ENCODE measurements around the gene FLVCR2. TPM values are rescaled to one million over a fixed set of nuclear protein-coding genes. Genes with fewer than 3 reads are reported as not detected.

FLVCR2 gene
- total and polyA plus RNA-seq, 2 of the 13 experiments (the other 11 are each of a cell fraction or from before 2014, with no cell fraction given) = 9.9 to 10.5 TPM

DNA sequence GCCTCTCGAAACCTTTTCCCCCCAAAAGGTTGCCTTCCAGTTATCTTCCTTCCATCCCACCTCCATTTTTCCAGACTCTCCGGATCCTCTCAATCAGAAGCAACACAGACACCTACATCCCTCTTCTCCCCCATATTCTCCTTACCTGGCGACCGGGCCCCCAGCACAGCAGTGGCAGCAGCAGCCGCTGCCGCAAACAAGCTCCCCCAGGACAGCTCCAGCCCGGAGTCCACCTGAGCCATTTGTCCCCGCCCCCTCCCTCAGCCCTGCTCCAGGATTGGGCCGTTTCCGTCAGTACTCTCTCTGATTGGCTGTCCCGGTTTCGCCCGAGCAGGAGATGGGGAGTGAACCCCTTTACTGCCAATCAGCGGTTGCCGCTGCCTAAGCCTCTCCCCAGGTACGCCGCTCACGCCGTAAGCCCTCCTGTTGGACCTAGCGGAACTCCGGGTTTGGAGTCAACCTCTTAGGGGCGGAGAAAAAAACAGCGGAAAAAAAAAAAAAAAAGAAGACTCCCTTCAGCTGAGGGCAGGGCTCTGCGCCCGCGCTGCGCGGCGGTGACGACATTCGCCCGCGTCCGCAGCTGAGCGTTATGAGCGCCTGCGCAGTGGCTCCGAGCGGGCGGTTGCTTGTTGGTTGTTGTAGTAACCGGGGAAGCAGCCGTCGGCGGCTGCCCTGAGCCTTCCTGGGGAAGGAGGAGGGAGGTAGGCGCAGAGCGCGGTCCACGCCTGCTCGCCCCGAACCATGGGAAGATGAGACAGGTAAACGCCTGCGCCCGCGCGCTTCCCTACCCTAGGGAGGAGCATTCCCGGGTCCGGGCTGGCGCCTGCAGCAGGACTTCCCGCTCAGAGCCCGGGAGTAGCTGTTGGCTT, 82.4 kb downstream of the FLVCR2 start, which contains the start of the genes ERG28 and TTLL5 (continued):
- TF ChIP-seq, protein P1, sequence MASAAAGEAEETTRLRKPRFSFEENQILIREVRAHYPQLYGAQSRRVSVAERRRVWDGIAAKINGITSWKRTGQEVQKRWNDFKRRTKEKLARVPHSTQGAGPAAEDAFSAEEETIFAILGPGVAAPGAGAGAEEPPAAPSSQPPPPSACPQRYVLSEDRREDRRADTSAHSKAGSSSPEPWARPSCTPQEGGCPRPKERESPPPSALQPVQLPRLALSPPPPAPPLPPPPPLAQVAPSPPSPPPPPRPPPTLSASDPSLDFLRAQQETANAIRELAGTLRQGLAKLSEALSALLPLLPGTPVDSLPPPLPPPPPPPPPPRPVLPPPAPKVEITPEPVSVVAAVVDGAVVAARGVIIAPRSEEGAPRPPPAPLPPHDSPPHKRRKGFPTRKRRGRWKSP (CRISPR knock-in tag; IDR thresholded peaks at IDR 0.05) = 0 out of 2 replicates have a peak, but pooled peaks have one; percentile 41
- peak; percentile 88 for TF ChIP-seq KDM2A (CRISPR knock-in tag; IDR thresholded peaks at IDR 0.05; ENCODE audit: borderline replicate concordance, low read depth)
- TF ChIP-seq KAT7 (CRISPR knock-in tag; IDR thresholded peaks at IDR 0.05; ENCODE audit: borderline replicate concordance) = 0 out of 2 replicates have a peak, but pooled peaks have one; percentile 43
- no peak for TF ChIP-seq ZNF337 (CRISPR knock-in tag; IDR thresholded peaks at IDR 0.05; ENCODE audit: borderline replicate concordance, low read depth)
- TF ChIP-seq SIN3A (IDR thresholded peaks at IDR 0.05; ENCODE audit: borderline replicate concordance, low read depth, low read length) = peak; percentile 91
- TF ChIP-seq TBX2 (CRISPR knock-in tag; IDR thresholded peaks at IDR 0.05; ENCODE audit: borderline replicate concordance) = peak; percentile 32; the same call in 1 of the 2 replicates
- peak; percentile 73 for TF ChIP-seq ZNF142 (CRISPR knock-in tag; IDR thresholded peaks at IDR 0.05)
- peak; percentile 37; the same call in 1 of the 2 replicates for TF ChIP-seq FOXA3 (CRISPR knock-in tag; IDR thresholded peaks at IDR 0.05)
- peak; percentile 25; the same call in 1 of the 2 replicates for TF ChIP-seq ZNF503 (CRISPR knock-in tag; IDR thresholded peaks at IDR 0.05)
- TF ChIP-seq RORA (CRISPR knock-in tag; IDR thresholded peaks at IDR 0.05) = no peak
- TF ChIP-seq DR1 (CRISPR knock-in tag; IDR thresholded peaks at IDR 0.05) = no peak
- TF ChIP-seq XBP1 (CRISPR knock-in tag; IDR thresholded peaks at IDR 0.05) = no peak
- TF ChIP-seq, protein P2, sequence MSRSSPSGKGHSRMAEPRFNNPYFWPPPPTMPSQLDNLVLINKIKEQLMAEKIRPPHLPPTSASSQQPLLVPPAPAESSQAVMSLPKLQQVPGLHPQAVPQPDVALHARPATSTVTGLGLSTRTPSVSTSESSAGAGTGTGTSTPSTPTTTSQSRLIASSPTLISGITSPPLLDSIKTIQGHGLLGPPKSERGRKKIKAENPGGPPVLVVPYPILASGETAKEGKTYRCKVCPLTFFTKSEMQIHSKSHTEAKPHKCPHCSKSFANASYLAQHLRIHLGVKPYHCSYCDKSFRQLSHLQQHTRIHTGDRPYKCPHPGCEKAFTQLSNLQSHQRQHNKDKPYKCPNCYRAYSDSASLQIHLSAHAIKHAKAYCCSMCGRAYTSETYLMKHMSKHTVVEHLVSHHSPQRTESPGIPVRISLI (CRISPR knock-in tag; IDR thresholded peaks at IDR 0.05; ENCODE audit: borderline replicate concordance) = peak; percentile 98
- TF ChIP-seq, protein P3, sequence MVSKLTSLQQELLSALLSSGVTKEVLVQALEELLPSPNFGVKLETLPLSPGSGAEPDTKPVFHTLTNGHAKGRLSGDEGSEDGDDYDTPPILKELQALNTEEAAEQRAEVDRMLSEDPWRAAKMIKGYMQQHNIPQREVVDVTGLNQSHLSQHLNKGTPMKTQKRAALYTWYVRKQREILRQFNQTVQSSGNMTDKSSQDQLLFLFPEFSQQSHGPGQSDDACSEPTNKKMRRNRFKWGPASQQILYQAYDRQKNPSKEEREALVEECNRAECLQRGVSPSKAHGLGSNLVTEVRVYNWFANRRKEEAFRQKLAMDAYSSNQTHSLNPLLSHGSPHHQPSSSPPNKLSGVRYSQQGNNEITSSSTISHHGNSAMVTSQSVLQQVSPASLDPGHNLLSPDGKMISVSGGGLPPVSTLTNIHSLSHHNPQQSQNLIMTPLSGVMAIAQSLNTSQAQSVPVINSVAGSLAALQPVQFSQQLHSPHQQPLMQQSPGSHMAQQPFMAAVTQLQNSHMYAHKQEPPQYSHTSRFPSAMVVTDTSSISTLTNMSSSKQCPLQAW (CRISPR knock-in tag; IDR thresholded peaks at IDR 0.05) = peak; percentile 78; the same call in 1 of the 2 replicates

Measured in HepG2 (cell line).